GM18519 (cell line): ENCODE results near the gene IQSEC3.
"Not testable (repeated sequence)": the region's sequence is repeated elsewhere in the genome, so short reads cannot be mapped to it uniquely, and the experiment has no call there.

Source experiments
- ATAC-seq: cut with Tn5 transposase; IDR thresholded peaks from one replicate; pipeline ENCODE4 v1.9.1; 2021; ENCODE audit warnings: mild to moderate bottlenecking, moderate library complexity; ENCODE audit not compliant: unreplicated experiment, low FRiP score

Gene IQSEC3

GRCh38 chr12:210277-211141 lies 143.9 kb downstream of the IQSEC3 start:
- no peak for ATAC-seq

- no peak for ATAC-seq
These were observed 144.5 kb downstream of the IQSEC3 start for GRCh38 chr12:211142-211465.

- no peak for ATAC-seq
These were observed 145.3 kb downstream of the IQSEC3 start for GRCh38 chr12:211639-212414.

GRCh38 chr12:212415-212714 lies 145.8 kb downstream of the IQSEC3 start:
- no peak for ATAC-seq

- no peak for ATAC-seq
These were observed 146.4 kb downstream of the IQSEC3 start for GRCh38 chr12:212715-213526.

GRCh38 chr12:213527-213932 lies 147.0 kb downstream of the IQSEC3 start:
- ATAC-seq: no peak

- ATAC-seq: no peak
These were observed 147.6 kb downstream of the IQSEC3 start, which contains the start of gene SLC6A12 for GRCh38 chr12:214003-214741. SLC6A12 (minus strand) TSS chr12:214157; CDS start chr12:209986, 4,171 bp downstream.

- ATAC-seq: no peak
These were observed 148.5 kb downstream of the IQSEC3 start for GRCh38 chr12:215116-215515.

GRCh38 chr12:217029-217428 lies 150.5 kb downstream of the IQSEC3 start:
- ATAC-seq: not testable (repeated sequence)

- ATAC-seq: no peak
These were observed 151.7 kb downstream of the IQSEC3 start for GRCh38 chr12:218221-218620.

GRCh38 chr12:218728-219590 lies 152.4 kb downstream of the IQSEC3 start:
- no peak for ATAC-seq

GRCh38 chr12:219891-220352 lies 153.4 kb downstream of the IQSEC3 start:
- no peak for ATAC-seq

- ATAC-seq: no peak
These were observed 153.9 kb downstream of the IQSEC3 start for GRCh38 chr12:220491-220890.

GRCh38 chr12:220946-221550 lies 154.5 kb downstream of the IQSEC3 start:
- ATAC-seq: no peak

GRCh38 chr12:221736-222135 lies 155.2 kb downstream of the IQSEC3 start:
- ATAC-seq: no peak

GRCh38 chr12:223841-224240 lies 157.3 kb downstream of the IQSEC3 start:
- no peak for ATAC-seq

- no peak for ATAC-seq
These were observed 157.8 kb downstream of the IQSEC3 start for GRCh38 chr12:224330-224729.

GRCh38 chr12:225012-225411 lies 158.4 kb downstream of the IQSEC3 start:
- no peak for ATAC-seq

- ATAC-seq: no peak
These were observed 159.8 kb downstream of the IQSEC3 start for GRCh38 chr12:226401-226800.
